ENCODE measurements around the gene MYL5.
"Not testable (repeated sequence)": the region's sequence is repeated elsewhere in the genome, so short reads cannot be mapped to it uniquely, and the experiment has no call there.

- TF ChIP-seq PATZ1 (CRISPR knock-in tag; IDR thresholded peaks at IDR 0.05; ENCODE audit: borderline replicate concordance); CREB5 (CRISPR knock-in tag; IDR thresholded peaks at IDR 0.05; ENCODE audit: low read depth): not testable (repeated sequence)
Observed at GRCh38 chr4:642366-642765, 32.0 kb upstream of the MYL5 start.
